GM19328 (cell line): ENCODE results near the gene ATP8B4.
"Not testable (repeated sequence)": the region's sequence is repeated elsewhere in the genome, so short reads cannot be mapped to it uniquely, and the experiment has no call there.

ENCODE experiments used
- ATAC-seq: cut with Tn5 transposase; IDR thresholded peaks from one replicate; pipeline ENCODE4 v1.9.1; 2021; ENCODE audit warnings: mild to moderate bottlenecking, moderate library complexity; ENCODE audit not compliant: unreplicated experiment

ATP8B4 gene

DNA sequence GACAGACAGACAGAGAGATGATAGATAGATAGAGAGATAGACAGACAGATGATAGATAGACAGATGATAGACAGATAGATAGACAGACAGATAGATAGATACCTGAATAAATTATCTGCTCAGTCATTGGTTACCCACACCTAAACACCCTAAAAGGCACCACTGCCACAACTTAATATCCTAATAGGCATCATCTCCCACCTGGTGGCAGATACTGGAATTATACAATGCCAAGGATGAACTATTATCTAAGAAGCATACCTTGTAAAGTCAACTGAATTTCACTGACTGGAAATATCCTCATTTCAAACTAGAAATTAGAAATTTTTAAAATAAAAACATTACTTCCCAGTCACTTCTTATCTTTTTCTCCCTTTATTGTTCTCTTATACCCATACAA is 19.4 kb upstream of the ATP8B4 start:
- no peak for ATAC-seq

GRCh38 chr15:50137893-50138292 is 18.9 kb upstream of the ATP8B4 start:
- ATAC-seq: no peak

DNA sequence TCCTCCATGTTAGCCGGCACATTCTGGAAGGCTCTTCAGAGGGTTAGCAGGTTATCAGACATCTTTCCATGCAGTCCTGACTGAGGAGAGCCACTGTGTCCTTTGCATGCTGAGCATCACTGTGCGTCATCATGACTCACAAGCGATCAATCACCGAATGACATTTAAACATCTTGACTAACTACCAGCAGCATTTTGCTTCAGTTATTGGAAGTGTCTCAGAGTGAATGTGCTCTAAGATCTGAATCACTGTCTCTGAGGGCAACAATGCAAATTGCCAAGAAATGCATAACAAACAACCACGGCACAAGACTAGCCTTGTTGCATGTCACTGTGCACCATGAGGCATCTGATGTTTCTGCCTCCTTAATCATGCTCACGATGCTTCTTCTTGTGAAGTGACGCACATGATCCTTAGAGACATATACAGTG is 18.3 kb upstream of the ATP8B4 start:
- no peak for ATAC-seq

GRCh38 chr15:50135031-50135551 is 16.1 kb upstream of the ATP8B4 start:
- peak; percentile 47 for ATAC-seq

DNA sequence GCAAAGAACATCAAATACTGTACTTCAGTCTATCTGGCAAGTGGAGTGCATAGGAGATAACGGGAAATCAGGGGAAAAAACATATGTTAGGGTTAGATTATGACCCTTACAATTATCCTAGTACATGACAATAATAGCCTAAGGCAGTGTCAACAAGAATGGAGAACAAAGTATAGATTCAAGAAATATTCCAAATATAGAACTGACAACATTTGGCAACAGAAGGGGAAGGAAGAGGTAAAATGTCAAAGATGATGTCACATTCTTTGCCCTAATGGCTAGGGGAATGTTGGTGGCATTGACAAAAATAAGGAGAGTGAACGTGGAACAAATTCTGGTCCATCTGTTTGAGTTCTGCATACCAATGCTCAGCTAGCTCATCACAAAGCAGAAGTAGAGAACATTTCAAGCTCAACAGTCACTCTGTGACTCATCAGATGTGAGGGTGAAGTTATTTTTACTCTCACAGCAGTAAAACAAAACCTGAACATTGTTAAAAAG is 15.5 kb upstream of the ATP8B4 start:
- peak; percentile 78 for ATAC-seq

DNA sequence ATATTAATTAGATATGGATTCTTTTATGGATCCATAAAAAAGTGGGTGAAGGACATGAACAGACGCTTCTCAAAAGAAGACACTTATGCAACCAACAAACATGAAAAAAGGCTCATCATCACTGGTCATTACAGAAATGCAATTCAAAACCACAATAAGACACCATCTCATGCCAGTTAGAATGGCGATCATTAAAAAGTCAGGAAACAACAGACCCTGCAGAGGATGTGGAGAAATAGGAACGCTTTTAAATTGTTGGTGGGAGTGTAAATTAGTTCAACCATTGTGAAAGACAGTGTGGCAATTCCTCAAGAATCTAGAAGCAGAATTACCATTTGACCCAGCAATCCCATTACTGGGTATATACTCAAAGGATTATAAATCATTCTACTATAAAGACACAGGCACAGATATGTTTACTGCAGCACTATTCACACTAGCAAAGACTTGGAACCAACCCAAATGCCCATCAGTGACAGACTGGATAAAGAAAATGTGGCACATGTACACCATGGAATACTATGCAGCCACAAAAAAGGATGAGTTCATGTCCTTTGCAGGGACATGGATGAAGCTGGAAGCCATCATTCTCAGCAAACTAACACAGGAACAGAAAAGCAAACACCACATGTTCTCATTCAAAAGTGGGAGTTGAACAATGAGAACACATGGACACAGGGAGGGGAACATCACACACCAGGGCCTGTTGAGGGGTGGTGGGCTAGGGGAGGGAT is 13.4 kb upstream of the ATP8B4 start:
- ATAC-seq: not testable (repeated sequence)

DNA sequence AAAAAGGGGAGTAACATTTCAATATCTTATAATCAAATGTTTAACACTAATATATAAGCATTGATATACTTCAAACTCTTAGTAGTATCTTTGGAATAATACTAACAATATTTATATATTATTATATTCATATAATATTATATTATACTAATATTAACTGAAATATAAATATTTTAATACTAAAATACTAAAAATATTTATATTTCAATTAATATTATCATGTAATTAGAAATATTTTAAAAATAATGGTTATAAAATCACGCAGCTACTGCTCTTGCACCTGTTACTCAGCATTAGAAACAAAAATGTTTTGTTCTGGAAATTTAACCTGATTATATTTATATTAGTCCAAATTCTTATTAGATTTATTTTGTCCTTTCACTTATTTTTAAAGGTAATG is 12.6 kb upstream of the ATP8B4 start:
- ATAC-seq: no peak

GRCh38 chr15:50128266-50128665 is 9.2 kb upstream of the ATP8B4 start:
- no peak for ATAC-seq

- ATAC-seq: no peak
Observed at GRCh38 chr15:50127255-50127777, 8.3 kb upstream of the ATP8B4 start.

- ATAC-seq: no peak
Observed at GRCh38 chr15:50126072-50126471, 7.0 kb upstream of the ATP8B4 start.

GRCh38 chr15:50124631-50125030 is 5.6 kb upstream of the ATP8B4 start:
- ATAC-seq: no peak

- ATAC-seq: no peak
Observed at GRCh38 chr15:50123861-50124557, 5.0 kb upstream of the ATP8B4 start.

DNA sequence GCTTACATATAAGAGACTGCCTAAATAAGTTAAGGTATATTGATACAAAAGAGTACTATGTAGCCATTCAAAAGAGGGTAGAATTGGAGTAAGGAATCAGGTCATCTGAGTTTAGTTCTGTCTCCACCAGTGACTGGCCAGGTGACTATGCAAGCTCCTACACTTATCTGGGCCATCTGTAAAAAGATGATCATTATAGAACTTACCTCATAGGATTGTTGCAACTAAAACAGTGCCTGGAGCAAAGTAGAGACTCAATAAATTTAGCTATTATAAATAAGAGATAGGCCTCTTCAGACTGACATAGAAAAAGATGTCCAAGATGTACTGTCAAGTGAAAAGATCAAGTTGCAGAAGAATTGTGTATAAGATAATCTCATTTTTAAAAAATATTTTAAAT is 1.7 kb upstream of the ATP8B4 start:
- ATAC-seq: no peak

DNA sequence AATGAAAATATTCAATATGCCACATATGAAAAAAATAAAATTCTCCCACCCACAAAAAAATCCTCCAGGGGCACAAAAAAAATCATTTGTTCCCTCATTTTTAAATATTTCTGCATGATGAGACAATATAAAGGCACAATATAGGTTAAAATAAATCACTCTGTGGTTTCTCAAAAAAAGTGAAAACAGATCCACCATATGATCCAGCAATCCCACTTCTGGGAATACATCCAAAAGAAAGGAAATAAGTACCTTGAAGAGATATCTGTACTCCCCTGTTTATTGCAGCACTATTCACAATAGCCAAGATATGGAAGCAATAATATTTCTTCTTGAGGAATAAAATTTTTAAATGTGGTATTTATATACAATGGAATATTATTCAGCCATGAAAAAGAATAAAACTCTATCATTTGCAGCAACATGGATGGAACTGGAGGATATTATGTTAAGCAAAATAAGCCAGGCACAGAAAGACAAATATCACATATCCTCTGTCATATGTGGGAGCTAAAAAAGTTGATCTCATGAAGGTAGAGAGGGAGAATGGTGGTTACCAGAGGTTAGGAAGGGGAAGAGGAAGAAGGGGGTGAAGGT is 1.5 kb downstream of the ATP8B4 start:
- no peak for ATAC-seq

- no peak for ATAC-seq
Observed at GRCh38 chr15:50116477-50116876, 2.6 kb downstream of the ATP8B4 start.

DNA sequence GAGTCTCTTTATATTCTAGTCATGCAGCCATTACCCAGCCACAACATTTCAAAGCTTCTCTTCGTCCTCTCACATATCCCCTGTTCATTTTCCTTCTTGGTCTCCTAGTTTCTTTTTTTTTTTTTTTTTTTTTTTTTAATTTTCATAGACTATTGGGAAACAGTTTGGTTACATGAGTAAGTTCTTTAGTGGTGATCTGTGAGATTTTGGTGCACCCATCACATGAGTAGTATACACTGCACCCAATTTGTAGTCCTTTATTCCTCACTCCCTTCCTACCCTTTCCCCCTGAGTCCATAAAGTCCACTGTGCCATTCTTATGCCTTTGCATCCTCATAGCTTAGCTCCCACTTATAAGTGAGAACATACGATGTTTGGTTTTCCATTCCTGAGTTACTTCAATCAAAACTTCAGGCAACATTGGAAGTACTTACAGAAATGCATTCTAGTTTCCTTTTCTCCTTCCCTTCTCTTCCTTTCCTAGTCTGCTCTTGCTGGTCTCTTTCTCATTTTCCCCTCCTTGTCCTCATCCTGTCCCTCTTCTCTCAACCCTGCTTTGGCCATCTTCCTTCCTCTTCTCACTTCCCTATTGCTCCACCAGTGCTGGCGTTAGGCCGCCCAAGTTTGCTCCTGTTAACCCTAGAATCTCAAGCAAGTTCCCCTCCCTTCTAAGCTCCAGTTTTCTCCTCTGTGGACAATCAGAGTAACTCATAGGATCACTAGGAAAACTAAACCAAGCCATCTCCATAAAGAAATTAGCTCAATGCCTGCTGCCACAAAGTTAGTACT is 4.8 kb downstream of the ATP8B4 start:
- ATAC-seq: no peak

DNA sequence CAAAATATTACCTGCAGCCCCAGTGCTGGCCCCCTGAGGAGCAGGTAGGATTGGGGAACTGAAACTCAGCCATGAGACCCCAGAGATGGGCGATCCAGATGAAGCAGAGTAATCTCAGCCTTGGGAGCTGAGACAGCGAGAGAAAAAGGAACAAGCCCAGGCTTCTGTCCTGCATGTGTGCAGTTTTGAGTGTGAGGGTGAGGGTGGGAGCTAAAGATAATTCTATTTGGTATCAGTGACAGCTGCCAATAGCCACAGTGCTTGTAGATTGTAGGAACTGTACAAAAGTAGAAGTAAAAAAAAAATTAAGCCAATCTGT is 5.9 kb downstream of the ATP8B4 start:
- no peak for ATAC-seq

DNA sequence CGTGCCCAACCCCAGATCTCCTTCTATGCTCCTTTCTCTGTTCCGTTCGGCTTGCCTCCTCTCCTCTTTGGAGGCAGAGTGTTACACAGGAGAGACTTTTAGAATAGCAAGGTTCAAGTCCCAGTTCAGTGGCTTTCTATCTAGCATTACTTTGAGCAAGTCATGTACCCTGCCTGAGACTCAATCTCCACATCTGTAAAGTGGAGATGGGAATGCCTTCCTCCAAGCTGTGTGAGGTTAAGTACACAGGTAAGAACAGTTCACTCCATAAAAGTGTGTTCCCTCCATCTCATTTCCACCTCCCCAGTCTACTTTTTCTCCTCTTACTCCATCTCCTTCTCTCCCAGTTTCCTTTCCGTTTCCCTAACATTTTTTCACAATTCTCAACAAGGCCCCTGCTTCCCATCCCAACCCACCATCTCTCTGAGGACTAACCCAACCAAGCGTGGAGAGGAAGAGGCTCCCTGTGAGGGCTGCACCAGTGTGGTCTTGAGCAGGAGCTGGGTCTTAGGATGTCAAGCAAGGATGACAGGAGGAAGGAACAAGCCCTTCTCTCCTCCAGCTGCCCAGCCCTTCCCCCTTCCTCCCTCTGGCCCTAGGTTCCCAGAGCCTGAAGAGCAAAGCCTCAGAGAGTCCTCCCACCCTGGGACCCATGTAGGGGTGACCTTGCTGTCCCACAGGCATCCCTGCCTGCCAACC is 6.4 kb downstream of the ATP8B4 start:
- ATAC-seq: no peak

DNA sequence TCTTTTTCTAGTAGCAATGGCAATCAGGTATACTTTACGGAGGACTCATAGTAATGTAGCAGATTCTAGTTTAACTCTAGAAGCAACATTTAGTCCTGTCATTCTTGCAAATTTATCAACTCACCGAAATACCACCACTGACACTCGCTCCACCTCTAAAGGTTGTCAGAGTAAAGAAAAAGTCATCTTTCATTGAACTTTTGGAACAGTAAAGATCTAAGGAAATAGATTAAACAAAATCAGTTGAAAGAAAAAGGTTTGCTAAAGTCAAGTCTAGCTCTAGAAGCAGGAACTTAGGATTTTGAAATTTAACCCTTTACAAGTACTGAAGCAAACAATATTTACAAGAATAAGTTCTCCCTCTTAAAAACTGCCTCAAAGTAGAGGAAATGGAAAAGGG is 8.7 kb downstream of the ATP8B4 start:
- no peak for ATAC-seq
